Glutamatergic neuron (in vitro differentiated cells): ENCODE data around the gene TRIM25. TPM values are rescaled to one million over a fixed set of nuclear protein-coding genes. Genes with fewer than 3 reads are reported as not detected.

Experiments
- DNase-seq: peaks from one replicate; pipeline ENCODE4 v3.0.0; 2022
- H3K27ac Mint-ChIP-seq: one replicate; pipeline ENCODE4 v1.8.0; 2020; ENCODE audit warnings: mild to moderate bottlenecking, mixed read lengths, inconsistent platforms; ENCODE audit not compliant: unreplicated experiment
- H3K27me3 Mint-ChIP-seq: one replicate; pipeline ENCODE4 v1.8.0; 2020; ENCODE audit warnings: mild to moderate bottlenecking, moderate library complexity, mixed read lengths, inconsistent platforms; ENCODE audit not compliant: unreplicated experiment
- H3K36me3 Mint-ChIP-seq: one replicate; pipeline ENCODE4 v1.8.0; 2020; ENCODE audit warnings: mild to moderate bottlenecking, mixed read lengths, inconsistent platforms; ENCODE audit not compliant: unreplicated experiment
- H3K4me1 Mint-ChIP-seq: one replicate; pipeline ENCODE4 v1.8.0; 2020; ENCODE audit warnings: mild to moderate bottlenecking, low read depth, mixed read lengths, inconsistent platforms; ENCODE audit not compliant: unreplicated experiment
- H3K4me3 Mint-ChIP-seq: one replicate; pipeline ENCODE4 v1.8.0; 2020; ENCODE audit warnings: mild to moderate bottlenecking, mixed read lengths, inconsistent platforms; ENCODE audit not compliant: unreplicated experiment
- H3K9me3 Mint-ChIP-seq: one replicate; pipeline ENCODE4 v1.8.0; 2020; ENCODE audit warnings: mild to moderate bottlenecking, moderate library complexity, mixed read lengths, inconsistent platforms; ENCODE audit not compliant: unreplicated experiment
- CTCF ChIP-seq: fragments of 200-600 bp; sonication (generic); IDR thresholded peaks from one replicate; pipeline ENCODE4 v1.5.0; 2021; ENCODE audit not compliant: partially characterized antibody, unreplicated experiment
- total RNA-seq: library from RNA; stranded (reverse); fragmentation: NEBNext Ultra II Directional; extraction: Animal tissue kit (Norgen Biotek cat#: 25700); gene quantifications from one replicate; pipeline ENCODE4 v1.2.1, GENCODE V29; 2021; ENCODE audit not compliant: unreplicated experiment

Gene TRIM25
- total RNA-seq, 1 donor from 2014 or later, result 1.9 TPM

- DNase-seq, result no peak
- no peak for TF ChIP-seq CTCF
- H3K27me3 Mint-ChIP-seq, result no peaks in the 10 kb centered on the region
- no peaks in the 10 kb centered on the region for H3K4me1 Mint-ChIP-seq
- H3K4me3 Mint-ChIP-seq, result no peak overlapping the region
- H3K9me3 Mint-ChIP-seq, result peaks cover 1% of the 10 kb centered on the region
- H3K27ac Mint-ChIP-seq, result no peak overlapping the region
- no peaks in the 10 kb centered on the region for H3K36me3 Mint-ChIP-seq
These were observed 75.2 kb downstream of the TRIM25 start for GRCh38 chr17:56838687-56839086.

Other genes with a start within 250 kb of the TRIM25 start
- not detected for gene C17orf67, start 80.1 kb downstream of the TRIM25 start, total RNA-seq
- 2.8 TPM for gene DGKE, start 79.9 kb downstream of the TRIM25 start, total RNA-seq
- gene COIL, start 47.0 kb upstream of the TRIM25 start, total RNA-seq, result 9.4 TPM
- 46.9 TPM for gene SCPEP1, start 64.1 kb upstream of the TRIM25 start, total RNA-seq
- gene AKAP1, start 171.2 kb upstream of the TRIM25 start, total RNA-seq, result 35.6 TPM